Neural progenitor cell (in vitro differentiated cells): ENCODE data around the gene TMEM52B. TPM values are rescaled to one million over a fixed set of nuclear protein-coding genes. Genes with fewer than 3 reads are reported as not detected.
"Not testable (repeated sequence)": the region's sequence is repeated elsewhere in the genome, so short reads cannot be mapped to it uniquely, and the experiment has no call there.

Experiments used
- DNase-seq: peaks from one replicate; pipeline ENCODE4 v3.0.0-alpha.2; 2016; ENCODE audit warnings: low spot score
- H2AFZ ChIP-seq: fragments of 200-600 bp; sonication (generic); replicated peaks from 2 replicates; pipeline ENCODE4 v1.6.1; 2016; ENCODE audit warnings: antibody characterized with exemption
- H3F3A ChIP-seq: fragments of 200-600 bp; sonication (generic); 2 replicates; pipeline ENCODE4 v1.6.1; 2016; ENCODE audit warnings: antibody characterized with exemption, low read depth
- H3K27ac ChIP-seq: fragments of 200-600 bp; sonication (generic); 2 replicates; pipeline ENCODE4 v1.5.1; 2016; ENCODE audit warnings: mild to moderate bottlenecking
- H3K27me3 ChIP-seq: fragments of 200-600 bp; sonication (generic); 2 replicates; pipeline ENCODE4 v1.6.1; 2016; ENCODE audit warnings: mild to moderate bottlenecking, moderate library complexity
- H3K36me3 ChIP-seq: fragments of 200-600 bp; sonication (generic); 2 replicates; pipeline ENCODE4 v1.5.1; 2016
- H3K4me1 ChIP-seq: fragments of 200-600 bp; sonication (generic); 2 replicates; pipeline ENCODE4 v1.6.1; 2016; ENCODE audit warnings: mixed run types
- H3K4me2 ChIP-seq: fragments of 200-600 bp; sonication (generic); 2 replicates; pipeline ENCODE4 v1.6.1; 2016
- H3K4me3 ChIP-seq: fragments of 200-600 bp; sonication (generic); 2 replicates; pipeline ENCODE4 v1.5.1; 2016
- H3K79me2 ChIP-seq: fragments of 200-600 bp; sonication (generic); 2 replicates; pipeline ENCODE4 v1.6.1; 2016; ENCODE audit warnings: low read depth
- H3K9ac ChIP-seq: fragments of 200-600 bp; sonication (generic); 2 replicates; pipeline ENCODE4 v1.6.1; 2016
- H3K9me3 ChIP-seq: fragments of 200-600 bp; sonication (generic); 2 replicates; pipeline ENCODE4 v1.5.1; 2016; ENCODE audit warnings: low read depth
- H4K20me1 ChIP-seq: fragments of 200-600 bp; sonication (generic); 2 replicates; pipeline ENCODE4 v1.6.1; 2016; ENCODE audit warnings: low read depth
- H3K27ac Mint-ChIP-seq: 3 replicates; pipeline ENCODE4 v1.8.0; 2021; ENCODE audit warnings: mixed read lengths
- H3K27me3 Mint-ChIP-seq: 2 replicates; pipeline ENCODE4 v1.8.0; 2022; ENCODE audit warnings: low read depth, mild to moderate bottlenecking, inconsistent platforms, moderate library complexity, mixed read lengths; ENCODE audit not compliant: insufficient read depth
- H3K36me3 Mint-ChIP-seq: 3 replicates; pipeline ENCODE4 v1.8.0; 2021; ENCODE audit warnings: mixed read lengths
- H3K4me1 Mint-ChIP-seq: 3 replicates; pipeline ENCODE4 v1.8.0; 2021; ENCODE audit warnings: mixed read lengths
- H3K4me3 Mint-ChIP-seq: 3 replicates; pipeline ENCODE4 v1.8.0; 2021; ENCODE audit warnings: mild to moderate bottlenecking, moderate library complexity, mixed read lengths
- H3K9me3 Mint-ChIP-seq: 3 replicates; pipeline ENCODE4 v1.8.0; 2020; ENCODE audit warnings: mixed read lengths
- EZH2 ChIP-seq: fragments of 200-600 bp; sonication (generic); IDR thresholded peaks from 2 replicates; pipeline ENCODE4 v1.6.1; 2017; ENCODE audit warnings: antibody characterized with exemption, mild to moderate bottlenecking, moderate library complexity
- EZH2phosphoT487 ChIP-seq: fragments of 200-600 bp; sonication (generic); IDR thresholded peaks from 2 replicates; pipeline ENCODE4 v1.6.1; 2017; ENCODE audit warnings: antibody characterized with exemption
- total RNA-seq: library from RNA; depleted of rRNA; stranded (reverse); fragments of >200 nt; gene quantifications from 2 replicates; pipeline ENCODE4 v1.2.3, GENCODE V29; 2015; ENCODE audit warnings: low replicate concordance
- TF ChIP-seq, protein P1 (sequence below): fragments of 200-600 bp; sonication (generic); IDR thresholded peaks from 2 replicates; pipeline ENCODE4 v1.5.1; 2017; ENCODE audit warnings: antibody characterized with exemption, mild to moderate bottlenecking

The TMEM52B gene
- total RNA-seq, 1 donor from 2014 or later, result not detected

- H3K4me3 ChIP-seq, result no peak overlapping the region
- DNase-seq, result no peak
- no peaks in the 10 kb centered on the region for H4K20me1 ChIP-seq
- no peaks in the 10 kb centered on the region for H3K9me3 ChIP-seq
- no peak overlapping the region for H3K4me2 ChIP-seq
- no peak overlapping the region for H3K27ac ChIP-seq
- Mint-ChIP-seq H3K4me3 (no peak overlapping the region), H3K27me3 (peaks cover 8% of the 10 kb centered on the region), H3K27ac (no peak overlapping the region), H3K9me3 (peaks cover 2% of the 10 kb centered on the region), H3K36me3 (no peaks in the 10 kb centered on the region), H3K4me1 (no peaks in the 10 kb centered on the region)
- H3F3A ChIP-seq, result no peaks in the 10 kb centered on the region
- H3K79me2 ChIP-seq, result no peaks in the 10 kb centered on the region
- H3K27me3 ChIP-seq, result no peaks in the 10 kb centered on the region
- H2AFZ ChIP-seq, result no peak overlapping the region
- no peaks in the 10 kb centered on the region for H3K36me3 ChIP-seq
- no peaks in the 10 kb centered on the region for H3K4me1 ChIP-seq
- TF ChIP-seq, protein P1, sequence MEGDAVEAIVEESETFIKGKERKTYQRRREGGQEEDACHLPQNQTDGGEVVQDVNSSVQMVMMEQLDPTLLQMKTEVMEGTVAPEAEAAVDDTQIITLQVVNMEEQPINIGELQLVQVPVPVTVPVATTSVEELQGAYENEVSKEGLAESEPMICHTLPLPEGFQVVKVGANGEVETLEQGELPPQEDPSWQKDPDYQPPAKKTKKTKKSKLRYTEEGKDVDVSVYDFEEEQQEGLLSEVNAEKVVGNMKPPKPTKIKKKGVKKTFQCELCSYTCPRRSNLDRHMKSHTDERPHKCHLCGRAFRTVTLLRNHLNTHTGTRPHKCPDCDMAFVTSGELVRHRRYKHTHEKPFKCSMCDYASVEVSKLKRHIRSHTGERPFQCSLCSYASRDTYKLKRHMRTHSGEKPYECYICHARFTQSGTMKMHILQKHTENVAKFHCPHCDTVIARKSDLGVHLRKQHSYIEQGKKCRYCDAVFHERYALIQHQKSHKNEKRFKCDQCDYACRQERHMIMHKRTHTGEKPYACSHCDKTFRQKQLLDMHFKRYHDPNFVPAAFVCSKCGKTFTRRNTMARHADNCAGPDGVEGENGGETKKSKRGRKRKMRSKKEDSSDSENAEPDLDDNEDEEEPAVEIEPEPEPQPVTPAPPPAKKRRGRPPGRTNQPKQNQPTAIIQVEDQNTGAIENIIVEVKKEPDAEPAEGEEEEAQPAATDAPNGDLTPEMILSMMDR, result no peak
- TF ChIP-seq EZH2 (no peak), EZH2phosphoT487 (no peak)
- no peak overlapping the region for H3K9ac ChIP-seq
These were observed 19.0 kb downstream of the TMEM52B start for GRCh38 chr12:10197879-10198278.

DNA sequence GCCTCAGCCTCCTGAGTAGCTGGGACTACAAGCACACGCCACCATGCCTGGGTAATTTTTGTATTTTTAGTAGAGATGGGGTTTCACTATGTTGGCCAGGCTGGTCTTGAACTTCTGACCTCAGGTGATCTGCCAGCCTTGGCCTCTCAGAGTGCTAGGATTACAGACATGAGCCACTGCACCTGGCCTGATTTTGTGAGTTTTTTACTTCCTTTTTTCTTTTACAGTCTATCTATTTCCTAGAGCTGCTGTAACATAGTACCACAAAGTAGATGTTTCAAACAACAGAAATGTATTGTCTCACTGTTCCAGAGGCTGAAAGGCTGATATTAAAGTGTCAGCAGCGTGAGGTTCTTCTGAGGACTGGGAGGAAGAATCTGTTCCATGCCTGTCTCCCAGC lies 25.7 kb downstream of the TMEM52B start:
- H3K36me3 Mint-ChIP-seq, H3K4me1 Mint-ChIP-seq, DNase-seq, H3K4me3 ChIP-seq, H3K27ac Mint-ChIP-seq, H2AFZ ChIP-seq, H3K36me3 ChIP-seq, H3K4me2 ChIP-seq, H3K27ac ChIP-seq, H3K27me3 ChIP-seq, H4K20me1 ChIP-seq, H3K79me2 ChIP-seq, H3K9ac ChIP-seq, H3K4me3 Mint-ChIP-seq, H3K4me1 ChIP-seq, H3F3A ChIP-seq, H3K27me3 Mint-ChIP-seq, H3K9me3 Mint-ChIP-seq, H3K9me3 ChIP-seq: not testable (repeated sequence)

DNA sequence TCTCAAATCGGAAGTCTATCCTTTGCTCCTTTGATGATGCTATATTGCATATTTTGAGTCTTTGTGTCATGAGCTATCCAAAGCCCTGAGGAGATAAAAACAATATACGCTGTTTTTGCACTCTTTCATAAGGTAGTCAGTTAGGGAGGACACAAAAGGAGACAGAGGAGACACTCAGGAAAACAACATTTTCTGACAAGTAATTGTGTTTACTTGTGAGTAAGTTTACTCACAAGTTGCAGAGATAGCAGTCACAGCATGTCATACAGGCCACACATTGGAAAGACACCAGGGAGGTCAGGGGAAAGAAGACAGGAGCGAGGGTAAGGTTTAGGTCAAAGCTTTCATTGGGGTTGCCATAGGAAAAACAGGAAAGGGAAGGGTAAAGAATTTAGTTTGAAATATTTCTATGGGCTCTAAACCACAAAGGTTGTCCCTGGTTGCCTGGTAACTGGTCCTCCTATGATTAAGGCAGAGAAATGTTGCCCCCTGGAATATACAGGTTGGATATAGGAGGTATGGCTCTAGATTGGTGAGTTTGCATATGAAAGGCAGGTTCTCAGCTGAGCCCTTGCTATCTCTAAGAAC lies 26.5 kb downstream of the TMEM52B start:
- H3K9ac ChIP-seq, result no peak overlapping the region
- Mint-ChIP-seq H3K27ac (no peak overlapping the region), H3K36me3 (no peaks in the 10 kb centered on the region), H3K27me3 (no peaks in the 10 kb centered on the region), H3K9me3 (no peaks in the 10 kb centered on the region), H3K4me1 (no peaks in the 10 kb centered on the region), H3K4me3 (no peak overlapping the region)
- no peaks in the 10 kb centered on the region for H4K20me1 ChIP-seq
- DNase-seq, result no peak
- H2AFZ ChIP-seq, result no peak overlapping the region
- no peaks in the 10 kb centered on the region for H3K79me2 ChIP-seq
- no peaks in the 10 kb centered on the region for H3K9me3 ChIP-seq
- no peaks in the 10 kb centered on the region for H3F3A ChIP-seq
- no peaks in the 10 kb centered on the region for H3K27me3 ChIP-seq
- TF ChIP-seq, protein P1, result no peak
- TF ChIP-seq EZH2phosphoT487 (no peak), EZH2 (no peak)
- no peaks in the 10 kb centered on the region for H3K4me1 ChIP-seq
- H3K4me3 ChIP-seq, result no peak overlapping the region
- H3K36me3 ChIP-seq, result no peaks in the 10 kb centered on the region
- H3K4me2 ChIP-seq, result no peak overlapping the region
- no peak overlapping the region for H3K27ac ChIP-seq

DNA sequence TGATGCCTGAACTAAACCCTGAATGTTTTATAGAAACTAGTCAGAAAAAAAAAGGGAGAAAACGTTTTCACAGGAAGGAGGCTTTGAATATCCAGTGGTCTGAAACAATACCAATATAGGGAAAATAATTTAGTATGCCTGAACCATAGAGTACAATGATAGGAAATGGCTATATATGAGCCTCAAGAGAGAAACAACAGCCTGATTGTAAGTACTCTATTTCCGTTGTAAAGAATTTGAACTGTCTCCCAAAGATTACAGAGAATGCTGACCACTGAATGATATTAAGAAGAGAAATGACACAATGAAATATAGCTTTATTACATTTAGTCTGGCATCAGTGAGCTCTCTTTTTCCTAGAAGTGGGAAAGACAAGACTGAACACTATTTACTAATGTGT lies 28.3 kb downstream of the TMEM52B start:
- no peak overlapping the region for H3K27ac ChIP-seq
- no peaks in the 10 kb centered on the region for H3K79me2 ChIP-seq
- no peak for TF ChIP-seq EZH2
- TF ChIP-seq EZH2phosphoT487, result no peak
- TF ChIP-seq, protein P1, result no peak
- H3K36me3 ChIP-seq, result no peaks in the 10 kb centered on the region
- Mint-ChIP-seq H3K4me3 (no peak overlapping the region), H3K9me3 (no peaks in the 10 kb centered on the region), H3K36me3 (no peaks in the 10 kb centered on the region), H3K4me1 (no peaks in the 10 kb centered on the region), H3K27ac (no peak overlapping the region), H3K27me3 (peaks cover 3% of the 10 kb centered on the region)
- H3K9me3 ChIP-seq, result no peaks in the 10 kb centered on the region
- H3K4me1 ChIP-seq, result no peaks in the 10 kb centered on the region
- peaks cover 2% of the 10 kb centered on the region for H3F3A ChIP-seq
- H3K4me3 ChIP-seq, result no peak overlapping the region
- DNase-seq, result no peak
- no peaks in the 10 kb centered on the region for H3K27me3 ChIP-seq
- no peak overlapping the region for H3K9ac ChIP-seq
- no peak overlapping the region for H2AFZ ChIP-seq
- H4K20me1 ChIP-seq, result no peaks in the 10 kb centered on the region
- no peak overlapping the region for H3K4me2 ChIP-seq
